Pancreas (tissue), 10 donors: ENCODE data around the gene ESD. TPM values are rescaled to one million over a fixed set of nuclear protein-coding genes. Genes with fewer than 3 reads are reported as not detected.
"Not testable (repeated sequence)": the region's sequence is repeated elsewhere in the genome, so short reads cannot be mapped to it uniquely, and the experiment has no call there.

Experiments used
- ATAC-seq, 4 donors: fragments of 200-7000 bp; cut with Tn5 transposase; one replicate each; pipeline versions ENCODE4 v1.8.0 to v1.9.1; 2020; ENCODE audit warnings: mild to moderate bottlenecking in 4 of 4, moderate library complexity in 4 of 4
- DNase-seq, 6 donors: peaks; one replicate each; pipeline ENCODE4 v3.0.0-alpha.2; 2020
- FAIRE-seq: peaks from 2 replicates; lab custom pipeline; 2012; peaks lifted over from hg19 to GRCh38; lab: Jason Lieb, UNC
- H3K27ac ChIP-seq, 4 donors: fragments of 200-600 bp; sonication (generic); 1 replicate in 3 of 4; 2 replicates in 1 of 4; pipeline versions ENCODE4 v1.5.0 to v1.8.0; 2020
- H3K27me3 ChIP-seq, 4 donors: fragments of 200-600 bp; one replicate each; pipeline ENCODE4 v1.8.0; 2021
- H3K36me3 ChIP-seq, 3 donors: fragments of 200-600 bp; sonication (generic) in 1 of 3; one replicate each; pipeline versions ENCODE4 v1.5.0 to v1.8.0; 2020 to 2021
- H3K4me1 ChIP-seq, 3 donors: fragments of 200-600 bp; one replicate each; pipeline ENCODE4 v1.8.0; 2021
- H3K4me3 ChIP-seq, 4 donors: fragments of 200-600 bp; sonication (generic) in 2 of 4; one replicate each; pipeline versions ENCODE4 v1.5.0 to v1.8.0; 2020 to 2021
- H3K9me3 ChIP-seq, 4 donors: fragments of 200-600 bp; one replicate each; pipeline ENCODE4 v1.8.0; 2021
- CTCF ChIP-seq, 4 donors: fragments of 200-600 bp; sonication (generic) in 3 of 4; IDR thresholded peaks; one replicate each; pipeline versions ENCODE4 v1.5.0 to v1.8.0; 2021; ENCODE audit warnings: antibody characterized with exemption in 4 of 4
- WGBS, 2 donors: extraction: QIAGEN DNeasy Blood & Tissue Kit; methylation state at CpG; one replicate each; pipeline ENCODE4 v1.1.7; 2013; 5-methylcytosine and 5-hydroxymethylcytosine counted together
- intact Hi-C, 3 donors: fragments of 100-400 bp; cut with DNase I; formaldehyde crosslinking; loops; one replicate each; pipeline versions ENCODE4 v1.11.1 to v1.14.2; 2022
- polyA plus RNA-seq, 2 donors: library from polyadenylated mRNA; stranded (reverse); fragments of 200-250 nt; gene quantifications; one replicate each; pipeline ENCODE4 v1.2.3, GENCODE V29; 2013
- total RNA-seq, 6 donors: library from RNA; stranded (reverse); fragmentation: NEBNext Ultra II Directional in 4 of 6; extraction: Animal tissue kit (Norgen Biotek cat#: 25700) in 4 of 6; gene quantifications; one replicate each; pipeline versions ENCODE4 v1.2.1 to v1.2.4, GENCODE V29; 2021 to 2023
- donor health status: healthy with polysubstance abuse.
- donor health status: DM: no; HTN: no; CAD: no; lungs with moderate emphysema.
- donor health status: DM: no; HTN: no; CAD: no.
- donor health status: control.
- donor health status: control.
- donor health status: Bipolar disorder and iron deficiency.
- donor health status: DM: yes; HTN: yes; CAD: no.
- donor health status: DM: no; HTN: no; CAD: no.
- donor health status: DM: no; HTN: no; CAD: no.
- donor health status: DM: yes; HTN: yes; CAD: no.

ESD gene
- total and polyA plus RNA-seq, 8 donors: 19.2 to 58.9 (median 31.0) TPM

GRCh38 chr13:46778890-46779289, 18.1 kb downstream of the ESD start:
- intact Hi-C loops: no loop called here
- no peak for FAIRE-seq
- H3K9me3 ChIP-seq: no peaks in the 10 kb centered on the region
- no peak for ATAC-seq
- TF ChIP-seq CTCF (IDR thresholded peaks at IDR 0.05): no peak
- no peaks in the 10 kb centered on the region for H3K27me3 ChIP-seq
- no peak overlapping the region for H3K4me3 ChIP-seq
- DNase-seq: no peak
- WGBS, 2 donors: 82 to 94% methylated on average over 2 of the region's 2 CpGs
- H3K27ac ChIP-seq: no peak overlapping the region
- H3K36me3 ChIP-seq: peaks cover 0 to 53% (median 4%) of the 10 kb centered on the region in 3 donors
- no peaks in the 10 kb centered on the region for H3K4me1 ChIP-seq

- no peak for DNase-seq
- WGBS, 2 donors: 67 to 81% methylated on average over 3 of the region's 3 CpGs
- H3K9me3 ChIP-seq: no peaks in the 10 kb centered on the region
- H3K27me3 ChIP-seq: no peaks in the 10 kb centered on the region
- no peak overlapping the region for H3K4me3 ChIP-seq
- ATAC-seq: no peak
- no peaks in the 10 kb centered on the region for H3K4me1 ChIP-seq
- intact Hi-C loops: no loop called here
- H3K36me3 ChIP-seq: peaks cover 0 to 49% (median 7%) of the 10 kb centered on the region in 3 donors
- no peak for TF ChIP-seq CTCF (IDR thresholded peaks at IDR 0.05)
- no peak overlapping the region for H3K27ac ChIP-seq
- no peak for FAIRE-seq
These were observed 18.9 kb downstream of the ESD start for GRCh38 chr13:46778095-46778494.

GRCh38 chr13:46775385-46776107, 21.4 kb downstream of the ESD start:
- no peak for TF ChIP-seq CTCF (IDR thresholded peaks at IDR 0.05)
- 84 to 86% methylated on average over 8 of the region's 8 CpGs for WGBS, 2 donors
- H3K27me3 ChIP-seq: no peaks in the 10 kb centered on the region
- H3K9me3 ChIP-seq: no peaks in the 10 kb centered on the region
- no peak overlapping the region for H3K27ac ChIP-seq
- ATAC-seq (no peak), DNase-seq (no peak), FAIRE-seq (no peak)
- H3K4me3 ChIP-seq: no peak overlapping the region
- peaks cover 0 to 52% (median 8%) of the 10 kb centered on the region in 3 donors for H3K36me3 ChIP-seq
- no peaks in the 10 kb centered on the region for H3K4me1 ChIP-seq
- intact Hi-C loops: no loop called here

GRCh38 chr13:46773541-46773940, 23.4 kb downstream of the ESD start:
- H3K27me3 ChIP-seq: no peaks in the 10 kb centered on the region
- H3K4me1 ChIP-seq: no peaks in the 10 kb centered on the region
- no peak for FAIRE-seq
- H3K4me3 ChIP-seq: no peak overlapping the region
- no peak overlapping the region for H3K27ac ChIP-seq
- no peak for DNase-seq
- TF ChIP-seq CTCF (IDR thresholded peaks at IDR 0.05): no peak
- WGBS, 2 donors: 57 to 66% methylated on average over 2 of the region's 2 CpGs
- intact Hi-C loops: no loop called here
- peaks cover 0 to 34% (median 4%) of the 10 kb centered on the region in 3 donors for H3K36me3 ChIP-seq
- H3K9me3 ChIP-seq: no peaks in the 10 kb centered on the region
- ATAC-seq: no peak

- FAIRE-seq: no peak
- TF ChIP-seq CTCF (IDR thresholded peaks at IDR 0.05): no peak
These were observed 25.3 kb downstream of the ESD start for GRCh38 chr13:46771693-46772092.

GRCh38 chr13:46769925-46770324, 27.0 kb downstream of the ESD start:
- H3K4me1 ChIP-seq, H3K27ac ChIP-seq, H3K4me3 ChIP-seq, intact Hi-C loops, FAIRE-seq, DNase-seq, H3K9me3 ChIP-seq, H3K36me3 ChIP-seq, ATAC-seq, H3K27me3 ChIP-seq: not testable (repeated sequence)
- WGBS, 2 donors: 95 to 98% methylated on average over 1 to 4 of the region's 4 CpGs

More at GRCh38 chr13:46771693-46772092, 25.3 kb downstream of the ESD start:
- Histone ChIP-seq H3K27ac (no peak overlapping the region), H3K9me3 (no peaks in the 10 kb centered on the region), H3K4me3 (no peak overlapping the region), H3K27me3 (no peaks in the 10 kb centered on the region), H3K4me1 (no peaks in the 10 kb centered on the region), H3K36me3 (peaks cover 0 to 17% (median 4%) of the 10 kb centered on the region in 3 donors)
- intact Hi-C loops: no loop called here
- ATAC-seq: no peak
- no peak for DNase-seq
